SK-N-SH (cell line): ENCODE data around the gene IZUMO4.

Source experiments
- EP300 ChIP-seq, 2 experiments: IDR thresholded peaks; 2 replicates each; pipeline versions ENCODE4 v1.4.0 to v1.6.1; 2012; ENCODE audit warnings: borderline replicate concordance in 1 of 2, low read depth in 1 of 2, low read length in 1 of 2
- FOXJ3 ChIP-seq: sonication (generic); formaldehyde crosslinking; IDR thresholded peaks from 2 replicates; pipeline ENCODE4 v1.5.1; 2020; ENCODE audit warnings: mild to moderate bottlenecking, missing genetic modification reagents
- GABPA ChIP-seq: IDR thresholded peaks from 2 replicates; pipeline ENCODE4 v1.4.0; 2012; ENCODE audit warnings: low read depth, mild to moderate bottlenecking
- JUND ChIP-seq: IDR thresholded peaks from 2 replicates; pipeline ENCODE4 v1.4.0; 2012
- POLR2AphosphoS5 ChIP-seq: IDR thresholded peaks from 2 replicates; pipeline ENCODE4 v1.6.1; 2012; ENCODE audit warnings: low read depth, low read length
- RAD21 ChIP-seq: IDR thresholded peaks from 2 replicates; pipeline ENCODE4 v1.6.1; 2012; ENCODE audit warnings: mild to moderate bottlenecking, low read length
- RFX5 ChIP-seq: IDR thresholded peaks from 2 replicates; pipeline ENCODE4 v1.6.1; 2012; ENCODE audit warnings: mild to moderate bottlenecking, improper control_type of control experiment, low read length

DNA sequence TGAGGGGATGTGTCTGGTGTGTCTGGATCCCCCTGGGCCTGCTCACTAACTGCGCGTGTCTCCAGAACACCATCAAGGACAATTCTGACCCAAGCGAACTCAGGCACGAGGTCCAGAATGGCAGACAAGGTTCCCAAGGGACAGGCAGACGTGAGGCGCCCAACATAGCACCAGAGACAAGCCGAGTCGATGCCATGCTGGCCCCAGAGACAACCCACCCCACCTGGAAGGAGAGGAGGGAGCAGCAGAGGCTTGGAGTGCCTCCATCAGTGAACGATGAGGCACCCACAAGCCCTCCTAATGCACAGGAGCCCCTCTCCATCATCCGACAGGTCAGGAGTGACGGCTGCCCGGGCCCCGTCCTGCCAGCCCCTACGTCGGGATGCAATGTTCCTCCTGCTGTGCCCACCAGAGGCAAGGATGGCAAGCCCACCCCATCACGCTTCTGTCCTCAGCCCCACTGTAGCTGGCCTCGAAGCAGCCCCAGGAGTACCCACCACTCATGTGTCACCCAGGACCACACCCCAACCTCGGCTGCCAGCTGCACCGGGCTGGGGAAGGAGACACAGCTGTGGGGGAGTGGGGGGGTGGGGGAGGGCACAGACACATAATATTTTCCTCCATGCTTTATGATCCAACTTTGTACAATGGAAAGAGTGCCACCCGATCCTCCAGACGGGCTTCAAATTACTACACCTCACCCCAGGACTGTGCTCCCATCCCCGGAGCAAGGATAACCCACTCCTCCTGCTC, 42.8 kb downstream of the IZUMO4 start:
- no peak for TF ChIP-seq EP300 (IDR thresholded peaks at IDR 0.05; ENCODE audit: borderline replicate concordance in 1 of 2, low read depth in 1 of 2, low read length in 1 of 2)
- no peak for TF ChIP-seq GABPA
- no peak for TF ChIP-seq POLR2AphosphoS5
- no peak for TF ChIP-seq RAD21
- no peak for TF ChIP-seq JUND
- TF ChIP-seq RFX5 = no peak
- TF ChIP-seq FOXJ3 (CRISPR knock-in tag) = no peak
